Liver (tissue), 9 donors: ENCODE data around the gene FAM9B. TPM values are rescaled to one million over a fixed set of nuclear protein-coding genes. Genes with fewer than 3 reads are reported as not detected.

ENCODE experiments used
- DNase-seq: peaks from one replicate; pipeline ENCODE4 v3.0.0-alpha.2; 2017; ENCODE audit warnings: low spot score
- H3K27ac ChIP-seq, 2 donors: one replicate each; pipeline ENCODE4 v1.7.0; 2013; ENCODE audit warnings: inconsistent platforms in 2 of 2, low read length in 2 of 2, control low read depth in 1 of 2, low read depth in 1 of 2, mild to moderate bottlenecking in 1 of 2
- H3K27me3 ChIP-seq, 4 donors: one replicate each; pipeline versions ENCODE4 v1.6.1 to v1.7.0; 2013; ENCODE audit warnings: low read length in 3 of 4, inconsistent platforms in 1 of 4, mild to moderate bottlenecking in 1 of 4, moderate library complexity in 1 of 4; ENCODE audit not compliant: control insufficient read depth in 4 of 4, insufficient read depth in 4 of 4
- H3K36me3 ChIP-seq, 4 donors: one replicate each; pipeline versions ENCODE4 v1.6.1 to v1.7.0; 2013; ENCODE audit warnings: low read length in 3 of 4, mild to moderate bottlenecking in 3 of 4, low read depth in 1 of 4, moderate library complexity in 1 of 4; ENCODE audit not compliant: control insufficient read depth in 4 of 4, insufficient read depth in 3 of 4
- H3K4me1 ChIP-seq, 4 donors: one replicate each; pipeline versions ENCODE4 v1.6.1 to v1.7.0; 2013; ENCODE audit warnings: low read length in 3 of 4, mild to moderate bottlenecking in 3 of 4, moderate library complexity in 1 of 4; ENCODE audit not compliant: control insufficient read depth in 4 of 4, insufficient read depth in 4 of 4
- H3K4me3 ChIP-seq, 3 donors: one replicate each; pipeline versions ENCODE4 v1.6.1 to v1.7.0; 2013; ENCODE audit warnings: low read length in 3 of 3, control low read depth in 1 of 3, low read depth in 1 of 3, mild to moderate bottlenecking in 1 of 3
- H3K9ac ChIP-seq, 2 donors: one replicate each; pipeline ENCODE4 v1.7.0; 2013; ENCODE audit warnings: low read length in 2 of 2, mild to moderate bottlenecking in 2 of 2, moderate library complexity in 2 of 2, control low read depth in 1 of 2, low read depth in 1 of 2
- H3K9me3 ChIP-seq, 4 donors: one replicate each; pipeline versions ENCODE4 v1.6.1 to v1.7.0; 2013; ENCODE audit warnings: low read length in 3 of 4; ENCODE audit not compliant: control insufficient read depth in 4 of 4
- EGR1 ChIP-seq, 2 donors: IDR thresholded peaks; 2 replicates each; pipeline ENCODE4 v1.6.1; 2016 to 2018; ENCODE audit warnings: antibody characterized with exemption in 2 of 2, low read depth in 2 of 2
- FOXA1 ChIP-seq: IDR thresholded peaks from 2 replicates; pipeline ENCODE4 v1.6.1; 2016; ENCODE audit warnings: antibody characterized with exemption
- FOXA2 ChIP-seq: IDR thresholded peaks from 2 replicates; pipeline ENCODE4 v1.6.1; 2016; ENCODE audit warnings: antibody characterized with exemption
- GABPA ChIP-seq, 2 donors: IDR thresholded peaks in 1 of 2; conservative IDR thresholded peaks in 1 of 2; 2 replicates each; pipeline ENCODE4 v1.6.1; 2016; ENCODE audit warnings: antibody characterized with exemption in 2 of 2, mild to moderate bottlenecking in 1 of 2, moderate library complexity in 1 of 2
- HNF4A ChIP-seq, 2 donors: conservative IDR thresholded peaks; 2 replicates each; pipeline ENCODE4 v1.6.1; 2016; ENCODE audit warnings: antibody characterized with exemption in 2 of 2, mild to moderate bottlenecking in 2 of 2
- HNF4G ChIP-seq: IDR thresholded peaks from 2 replicates; pipeline ENCODE4 v1.6.1; 2016; ENCODE audit warnings: antibody characterized with exemption
- JUND ChIP-seq, 2 donors: IDR thresholded peaks; 2 replicates each; pipeline ENCODE4 v1.6.1; 2016; ENCODE audit warnings: antibody characterized with exemption in 2 of 2
- NR2F2 ChIP-seq: IDR thresholded peaks from 2 replicates; pipeline ENCODE4 v1.6.1; 2016; ENCODE audit warnings: antibody characterized with exemption
- RAD21 ChIP-seq, 2 donors: IDR thresholded peaks; 2 replicates each; pipeline ENCODE4 v1.6.1; 2016; ENCODE audit warnings: antibody characterized with exemption in 2 of 2, mild to moderate bottlenecking in 2 of 2
- RXRA ChIP-seq, 2 donors: IDR thresholded peaks; 2 replicates each; pipeline ENCODE4 v1.6.1; 2017 to 2018; ENCODE audit warnings: antibody characterized with exemption in 2 of 2, mild to moderate bottlenecking in 1 of 2
- SP1 ChIP-seq: IDR thresholded peaks from 2 replicates; pipeline ENCODE4 v1.6.1; 2018; ENCODE audit warnings: antibody characterized with exemption, mild to moderate bottlenecking
- TAF1 ChIP-seq: conservative IDR thresholded peaks from 2 replicates; pipeline ENCODE4 v1.6.1; 2016; ENCODE audit warnings: antibody characterized with exemption, mild to moderate bottlenecking
- YY1 ChIP-seq: IDR thresholded peaks from 2 replicates; pipeline ENCODE4 v1.6.1; 2016; ENCODE audit warnings: antibody characterized with exemption, mild to moderate bottlenecking
- WGBS: extraction: QIAGEN DNeasy Blood & Tissue Kit; methylation state at CpG from one replicate; pipeline ENCODE4 v1.1.7; 2013; 5-methylcytosine and 5-hydroxymethylcytosine counted together
- polyA plus RNA-seq, 2 donors: library from polyadenylated mRNA; stranded (reverse) in 1 of 2; unstranded in 1 of 2; fragments of 200-250 nt in 1 of 2; fragments of >200 nt in 1 of 2; fragmentation: Nextera tagmentation in 1 of 2; extraction: Ambion mirVana in 1 of 2; gene quantifications; one replicate each; pipeline versions ENCODE4 v1.2.1 to v1.2.3, GENCODE V29; 2013 to 2015
- total RNA-seq, 2 donors: library from RNA; depleted of rRNA; stranded (reverse); fragments of >200 nt; gene quantifications; one replicate each; pipeline ENCODE4 v1.2.3, GENCODE V29; 2014
- TF ChIP-seq, protein P1 (sequence below): IDR thresholded peaks from 2 replicates; pipeline ENCODE4 v1.6.1; 2016; ENCODE audit warnings: antibody characterized with exemption
- TF ChIP-seq, protein P2 (sequence below): IDR thresholded peaks from 2 replicates; pipeline ENCODE4 v1.6.1; 2016; ENCODE audit warnings: antibody characterized with exemption
- TF ChIP-seq, protein P3 (sequence below): IDR thresholded peaks from 2 replicates; pipeline ENCODE4 v1.6.1; 2016; ENCODE audit warnings: antibody characterized with exemption
- TF ChIP-seq, protein P4 (sequence below): IDR thresholded peaks from 2 replicates; pipeline ENCODE4 v1.6.1; 2016; ENCODE audit warnings: antibody characterized with exemption, mild to moderate bottlenecking
- TF ChIP-seq, protein P5 (sequence below): fragments of 150-350 bp; IDR thresholded peaks from 2 replicates; pipeline ENCODE4 v1.5.1; 2017; ENCODE audit warnings: improper control_type of control experiment, low read depth, low read length; ENCODE audit not compliant: missing input control
- donor health status: healthy.
- donor health status: healthy.
- donor health status: healthy.
- donor health status: healthy.
- donor health status: healthy.

FAM9B gene
- total and polyA plus RNA-seq, 4 donors, result 0.25 to 0.38 (median 0.38) TPM; not detected in 1

DNA sequence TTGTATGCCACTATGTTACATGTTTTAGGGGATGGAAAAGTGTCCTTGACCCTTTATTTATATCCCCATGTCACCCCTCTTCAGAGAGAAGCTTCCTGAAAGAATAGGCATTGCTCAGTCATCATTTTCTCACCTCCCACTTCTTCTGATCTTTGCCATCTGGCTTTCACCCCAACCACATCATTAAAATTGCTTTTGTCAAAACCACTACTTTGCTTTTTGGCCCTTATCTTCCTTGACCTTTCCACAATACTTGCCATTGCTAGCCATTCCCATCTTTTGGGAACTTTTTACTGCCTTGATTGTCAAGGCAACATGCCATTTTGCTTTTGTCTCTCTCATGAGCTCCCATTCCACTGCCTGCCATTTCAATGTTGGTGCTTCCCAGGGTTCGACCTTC is 14.9 kb upstream of the FAM9B start:
- Histone ChIP-seq H3K36me3 (no peaks in the 10 kb centered on the region), H3K27me3 (no peaks in the 10 kb centered on the region), H3K4me1 (no peaks in the 10 kb centered on the region), H3K9me3 (no peaks in the 10 kb centered on the region), H3K4me3 (no peak overlapping the region), H3K27ac (no peak overlapping the region), H3K9ac (no peak overlapping the region)
- no peak for DNase-seq
- TF ChIP-seq FOXA1, result no peak
- TF ChIP-seq YY1, result no peak
- TF ChIP-seq NR2F2, result no peak
- TF ChIP-seq JUND (IDR thresholded peaks at IDR 0.05), result no peak
- no peak for TF ChIP-seq RXRA (IDR thresholded peaks at IDR 0.05)
- TF ChIP-seq HNF4G, result no peak
- TF ChIP-seq EGR1 (IDR thresholded peaks at IDR 0.05; ENCODE audit: low read depth in 2 of 2), result no peak
- no peak for TF ChIP-seq RAD21 (IDR thresholded peaks at IDR 0.05)
- TF ChIP-seq TAF1, result no peak
- TF ChIP-seq, protein P1, sequence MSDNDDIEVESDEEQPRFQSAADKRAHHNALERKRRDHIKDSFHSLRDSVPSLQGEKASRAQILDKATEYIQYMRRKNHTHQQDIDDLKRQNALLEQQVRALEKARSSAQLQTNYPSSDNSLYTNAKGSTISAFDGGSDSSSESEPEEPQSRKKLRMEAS, result no peak
- 89% methylated on average over 1 of the region's 1 CpG for WGBS

DNA sequence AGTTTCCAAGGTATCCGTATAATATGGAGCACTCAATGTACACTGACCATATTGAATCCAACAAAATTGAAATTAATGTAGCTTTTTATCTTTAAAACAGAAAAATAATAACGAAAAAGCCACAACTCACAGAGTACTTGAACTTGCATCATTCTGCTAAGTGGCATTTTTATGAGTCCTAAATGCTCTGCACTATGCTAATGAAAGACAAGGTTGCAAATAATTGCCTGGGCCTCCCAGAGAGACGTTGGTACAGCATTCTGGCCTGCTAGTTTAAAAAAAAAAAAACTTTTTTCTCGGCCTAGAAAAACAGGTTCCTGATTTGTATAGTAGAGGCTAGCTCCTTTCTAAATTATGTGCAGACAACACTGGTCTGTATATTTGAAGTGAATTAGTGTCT is 4.3 kb upstream of the FAM9B start:
- TF ChIP-seq, protein P1, result no peak
- TF ChIP-seq EGR1 (IDR thresholded peaks at IDR 0.05; ENCODE audit: low read depth in 2 of 2), result no peak
- no peak for TF ChIP-seq NR2F2
- no peak for TF ChIP-seq GABPA (IDR thresholded peaks at IDR 0.05 in 1 of 2, conservative IDR thresholded peaks at IDR 0.05 in 1 of 2)
- TF ChIP-seq HNF4A (conservative IDR thresholded peaks at IDR 0.05), result no peak
- TF ChIP-seq JUND (IDR thresholded peaks at IDR 0.05), result no peak
- TF ChIP-seq RAD21 (IDR thresholded peaks at IDR 0.05), result no peak
- TF ChIP-seq, protein P2, sequence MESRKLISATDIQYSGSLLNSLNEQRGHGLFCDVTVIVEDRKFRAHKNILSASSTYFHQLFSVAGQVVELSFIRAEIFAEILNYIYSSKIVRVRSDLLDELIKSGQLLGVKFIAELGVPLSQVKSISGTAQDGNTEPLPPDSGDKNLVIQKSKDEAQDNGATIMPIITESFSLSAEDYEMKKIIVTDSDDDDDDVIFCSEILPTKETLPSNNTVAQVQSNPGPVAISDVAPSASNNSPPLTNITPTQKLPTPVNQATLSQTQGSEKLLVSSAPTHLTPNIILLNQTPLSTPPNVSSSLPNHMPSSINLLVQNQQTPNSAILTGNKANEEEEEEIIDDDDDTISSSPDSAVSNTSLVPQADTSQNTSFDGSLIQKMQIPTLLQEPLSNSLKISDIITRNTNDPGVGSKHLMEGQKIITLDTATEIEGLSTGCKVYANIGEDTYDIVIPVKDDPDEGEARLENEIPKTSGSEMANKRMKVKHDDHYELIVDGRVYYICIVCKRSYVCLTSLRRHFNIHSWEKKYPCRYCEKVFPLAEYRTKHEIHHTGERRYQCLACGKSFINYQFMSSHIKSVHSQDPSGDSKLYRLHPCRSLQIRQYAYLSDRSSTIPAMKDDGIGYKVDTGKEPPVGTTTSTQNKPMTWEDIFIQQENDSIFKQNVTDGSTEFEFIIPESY, result no peak
- TF ChIP-seq FOXA2, result no peak
- TF ChIP-seq YY1, result no peak
- TF ChIP-seq TAF1, result no peak
- Histone ChIP-seq H3K9me3 (no peaks in the 10 kb centered on the region), H3K4me3 (no peak overlapping the region), H3K36me3 (no peaks in the 10 kb centered on the region), H3K27ac (no peak overlapping the region), H3K27me3 (no peaks in the 10 kb centered on the region), H3K4me1 (no peaks in the 10 kb centered on the region), H3K9ac (no peak overlapping the region)
- no peak for DNase-seq
- 91% methylated on average over 4 of the region's 4 CpGs for WGBS

DNA sequence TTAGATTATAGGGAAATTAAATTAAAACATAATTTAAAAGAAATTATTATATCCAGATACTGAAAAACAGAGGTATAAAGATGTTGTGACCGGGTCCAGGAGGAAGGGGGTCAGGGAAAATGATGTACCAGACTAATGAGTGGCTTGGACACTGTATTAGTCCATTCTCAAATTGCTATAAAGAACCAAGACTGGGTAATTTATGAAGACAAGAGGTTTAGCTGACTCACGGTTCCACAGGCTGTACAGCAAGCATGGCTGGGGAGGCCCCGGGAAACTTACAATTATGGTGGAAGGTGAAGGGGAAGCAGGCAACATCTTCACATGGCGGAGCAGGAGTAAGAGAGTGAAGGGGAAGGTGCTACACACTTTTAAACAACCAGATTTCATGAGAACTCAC is 3.4 kb upstream of the FAM9B start:
- no peak overlapping the region for H3K27ac ChIP-seq
- no peak for DNase-seq
- 89% methylated on average over 4 of the region's 4 CpGs for WGBS
- TF ChIP-seq, protein P2, result no peak
- TF ChIP-seq RAD21 (IDR thresholded peaks at IDR 0.05) (no peak), EGR1 (IDR thresholded peaks at IDR 0.05; ENCODE audit: low read depth in 2 of 2) (no peak), YY1 (no peak), TAF1 (no peak), SP1 (no peak), GABPA (IDR thresholded peaks at IDR 0.05 in 1 of 2, conservative IDR thresholded peaks at IDR 0.05 in 1 of 2) (no peak)
- TF ChIP-seq, protein P3, sequence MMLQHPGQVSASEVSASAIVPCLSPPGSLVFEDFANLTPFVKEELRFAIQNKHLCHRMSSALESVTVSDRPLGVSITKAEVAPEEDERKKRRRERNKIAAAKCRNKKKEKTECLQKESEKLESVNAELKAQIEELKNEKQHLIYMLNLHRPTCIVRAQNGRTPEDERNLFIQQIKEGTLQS, result no peak
- TF ChIP-seq, protein P4, sequence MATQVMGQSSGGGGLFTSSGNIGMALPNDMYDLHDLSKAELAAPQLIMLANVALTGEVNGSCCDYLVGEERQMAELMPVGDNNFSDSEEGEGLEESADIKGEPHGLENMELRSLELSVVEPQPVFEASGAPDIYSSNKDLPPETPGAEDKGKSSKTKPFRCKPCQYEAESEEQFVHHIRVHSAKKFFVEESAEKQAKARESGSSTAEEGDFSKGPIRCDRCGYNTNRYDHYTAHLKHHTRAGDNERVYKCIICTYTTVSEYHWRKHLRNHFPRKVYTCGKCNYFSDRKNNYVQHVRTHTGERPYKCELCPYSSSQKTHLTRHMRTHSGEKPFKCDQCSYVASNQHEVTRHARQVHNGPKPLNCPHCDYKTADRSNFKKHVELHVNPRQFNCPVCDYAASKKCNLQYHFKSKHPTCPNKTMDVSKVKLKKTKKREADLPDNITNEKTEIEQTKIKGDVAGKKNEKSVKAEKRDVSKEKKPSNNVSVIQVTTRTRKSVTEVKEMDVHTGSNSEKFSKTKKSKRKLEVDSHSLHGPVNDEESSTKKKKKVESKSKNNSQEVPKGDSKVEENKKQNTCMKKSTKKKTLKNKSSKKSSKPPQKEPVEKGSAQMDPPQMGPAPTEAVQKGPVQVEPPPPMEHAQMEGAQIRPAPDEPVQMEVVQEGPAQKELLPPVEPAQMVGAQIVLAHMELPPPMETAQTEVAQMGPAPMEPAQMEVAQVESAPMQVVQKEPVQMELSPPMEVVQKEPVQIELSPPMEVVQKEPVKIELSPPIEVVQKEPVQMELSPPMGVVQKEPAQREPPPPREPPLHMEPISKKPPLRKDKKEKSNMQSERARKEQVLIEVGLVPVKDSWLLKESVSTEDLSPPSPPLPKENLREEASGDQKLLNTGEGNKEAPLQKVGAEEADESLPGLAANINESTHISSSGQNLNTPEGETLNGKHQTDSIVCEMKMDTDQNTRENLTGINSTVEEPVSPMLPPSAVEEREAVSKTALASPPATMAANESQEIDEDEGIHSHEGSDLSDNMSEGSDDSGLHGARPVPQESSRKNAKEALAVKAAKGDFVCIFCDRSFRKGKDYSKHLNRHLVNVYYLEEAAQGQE, result no peak
- TF ChIP-seq, protein P5, sequence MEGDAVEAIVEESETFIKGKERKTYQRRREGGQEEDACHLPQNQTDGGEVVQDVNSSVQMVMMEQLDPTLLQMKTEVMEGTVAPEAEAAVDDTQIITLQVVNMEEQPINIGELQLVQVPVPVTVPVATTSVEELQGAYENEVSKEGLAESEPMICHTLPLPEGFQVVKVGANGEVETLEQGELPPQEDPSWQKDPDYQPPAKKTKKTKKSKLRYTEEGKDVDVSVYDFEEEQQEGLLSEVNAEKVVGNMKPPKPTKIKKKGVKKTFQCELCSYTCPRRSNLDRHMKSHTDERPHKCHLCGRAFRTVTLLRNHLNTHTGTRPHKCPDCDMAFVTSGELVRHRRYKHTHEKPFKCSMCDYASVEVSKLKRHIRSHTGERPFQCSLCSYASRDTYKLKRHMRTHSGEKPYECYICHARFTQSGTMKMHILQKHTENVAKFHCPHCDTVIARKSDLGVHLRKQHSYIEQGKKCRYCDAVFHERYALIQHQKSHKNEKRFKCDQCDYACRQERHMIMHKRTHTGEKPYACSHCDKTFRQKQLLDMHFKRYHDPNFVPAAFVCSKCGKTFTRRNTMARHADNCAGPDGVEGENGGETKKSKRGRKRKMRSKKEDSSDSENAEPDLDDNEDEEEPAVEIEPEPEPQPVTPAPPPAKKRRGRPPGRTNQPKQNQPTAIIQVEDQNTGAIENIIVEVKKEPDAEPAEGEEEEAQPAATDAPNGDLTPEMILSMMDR, result no peak

More for the DNA sequence above, 3.4 kb upstream of the FAM9B start:
- H3K4me1 ChIP-seq, result no peaks in the 10 kb centered on the region
- H3K4me3 ChIP-seq, result no peak overlapping the region
- no peaks in the 10 kb centered on the region for H3K27me3 ChIP-seq
- H3K9ac ChIP-seq, result no peak overlapping the region
- H3K36me3 ChIP-seq, result no peaks in the 10 kb centered on the region
- H3K9me3 ChIP-seq, result no peaks in the 10 kb centered on the region
